DLD1 (cell line): ENCODE measurements around the gene CNPY4.

Source experiments
- in situ Hi-C: cut with HindIII; loops from 2 replicates; pipeline ENCODE4 v1.10.0; 2017; ENCODE audit warnings: low sequenced_read_pairs

The CNPY4 gene

DNA sequence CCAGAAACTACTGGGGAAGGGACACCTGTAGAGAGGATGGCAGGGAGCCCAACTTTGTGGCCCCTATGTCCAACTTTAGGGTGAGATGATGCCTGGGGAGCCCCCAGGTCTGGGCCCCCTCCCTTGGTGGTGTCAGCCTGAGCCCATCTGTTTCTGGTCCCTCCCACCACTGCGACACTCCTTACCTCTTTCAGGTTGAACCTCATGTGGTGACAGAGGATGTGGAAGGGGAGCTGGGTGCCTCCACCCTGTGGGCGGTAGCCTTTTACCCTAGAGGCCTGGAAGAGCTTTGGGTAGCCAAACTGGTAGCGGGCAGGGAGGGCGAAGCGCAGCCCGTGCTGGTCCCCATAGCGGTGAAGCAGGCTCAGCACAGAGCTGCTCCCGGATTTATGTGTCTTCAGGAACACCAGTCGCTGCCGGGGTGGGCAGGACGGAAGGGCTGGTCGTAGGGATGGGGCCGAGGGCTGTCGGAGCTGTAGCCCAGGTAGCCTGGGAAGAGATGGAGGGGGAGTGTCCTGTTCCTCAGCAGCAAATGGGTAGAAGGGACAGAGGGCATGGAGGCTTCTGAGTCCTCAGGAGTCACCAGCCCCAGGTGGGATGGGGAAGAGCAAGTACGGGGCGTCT, 47.0 kb downstream of the CNPY4 start:
- in situ Hi-C loops = no loop called here

DNA sequence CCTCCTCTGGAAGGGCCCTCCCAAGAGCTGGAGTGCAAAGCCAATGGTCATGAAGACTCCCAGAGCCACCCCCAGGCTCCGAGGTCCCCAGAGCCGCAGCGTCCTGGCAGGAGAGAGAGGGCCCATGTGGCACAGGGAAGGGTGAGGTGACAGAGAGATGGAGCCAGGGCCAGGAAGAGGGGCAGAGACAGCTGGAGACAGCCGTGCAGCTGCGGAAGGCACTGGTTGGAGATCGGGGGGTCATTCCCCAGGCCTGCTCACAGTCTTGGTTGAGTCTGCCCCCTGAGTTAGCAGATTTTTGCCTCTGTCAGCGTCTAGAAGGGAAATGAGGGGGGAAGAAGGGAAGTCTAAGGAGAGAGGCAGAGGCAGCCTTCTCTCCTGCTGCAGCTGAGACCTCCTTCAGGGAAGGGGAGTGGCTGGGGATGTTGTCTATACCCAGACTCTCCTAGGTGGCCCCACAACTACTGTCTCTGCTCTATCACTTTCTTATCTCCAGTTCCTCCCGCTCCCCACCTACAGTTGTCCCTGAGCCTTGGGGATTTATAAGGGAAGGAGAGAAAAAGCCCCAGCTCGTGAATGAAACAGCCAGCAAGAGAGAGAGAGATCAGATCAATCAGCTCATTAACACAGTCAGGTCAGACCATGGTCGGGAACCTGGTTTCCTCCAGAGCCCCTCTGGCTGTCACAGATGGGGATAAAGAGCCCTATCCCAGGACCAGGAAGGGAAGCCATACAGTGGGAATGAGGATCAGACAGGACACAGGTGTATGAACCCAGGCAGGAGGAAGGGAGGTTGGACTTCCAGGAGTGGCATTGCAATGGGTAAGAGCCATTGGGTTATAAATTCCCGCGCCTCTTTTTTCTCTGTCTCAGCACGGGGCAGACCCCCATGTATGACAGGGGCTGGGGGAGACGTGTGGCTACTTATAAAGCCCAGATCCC, 47.8 kb downstream of the CNPY4 start:
- in situ Hi-C loops = no loop called here

DNA sequence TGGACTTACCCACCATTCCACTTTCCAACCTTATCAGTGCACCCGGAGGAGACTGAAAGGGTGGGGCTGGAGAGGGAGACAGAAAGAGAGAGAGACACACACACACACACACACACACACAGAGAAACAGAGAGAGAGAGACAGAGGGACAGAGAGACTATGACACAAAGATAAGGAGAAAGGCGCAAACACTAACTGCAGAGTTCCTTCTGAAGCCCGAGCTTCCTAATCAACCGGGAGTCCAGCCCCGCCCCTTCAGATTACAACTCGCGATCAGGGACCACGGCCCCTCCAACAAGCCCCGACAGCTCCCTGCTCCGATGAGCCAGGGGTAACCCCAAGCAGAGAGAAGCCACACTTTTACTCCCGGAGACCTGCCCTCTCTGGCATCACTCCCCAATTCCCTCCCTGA, 48.5 kb downstream of the CNPY4 start:
- in situ Hi-C loops = no loop called here

DNA sequence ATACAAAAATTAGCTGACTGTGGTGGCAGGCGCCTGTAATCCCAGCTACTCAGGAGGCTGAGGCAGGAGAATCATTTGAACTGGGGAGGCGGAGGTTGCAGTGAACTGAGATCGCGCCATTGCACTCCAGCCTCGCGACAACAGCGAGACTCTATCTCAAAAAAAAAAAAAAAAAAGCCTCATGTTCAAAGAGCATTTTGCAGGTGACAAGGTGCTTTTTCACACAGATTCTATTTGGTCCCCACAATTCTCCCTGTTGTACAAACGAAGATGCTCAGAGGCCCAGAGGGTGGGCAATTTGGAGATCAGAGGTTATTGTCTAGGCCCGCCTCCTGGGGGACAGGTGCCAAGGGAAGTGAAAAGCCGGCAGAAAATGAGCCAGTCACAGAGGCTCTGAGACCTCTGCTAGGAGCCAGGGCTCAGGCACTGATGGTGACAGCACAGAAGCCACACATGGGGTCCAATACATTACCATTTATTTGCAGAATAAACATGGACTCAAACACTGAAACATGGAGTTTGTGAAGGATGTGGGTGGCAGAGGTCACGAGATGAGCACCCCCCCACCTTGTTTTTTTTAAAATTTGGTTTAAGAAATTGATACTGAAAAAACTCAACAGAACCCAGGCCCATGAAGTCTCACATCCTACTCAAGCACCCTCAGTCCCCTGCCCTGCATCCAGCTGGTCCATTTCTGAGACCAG, 49.9 kb downstream of the CNPY4 start:
- in situ Hi-C loops = no loop called here

DNA sequence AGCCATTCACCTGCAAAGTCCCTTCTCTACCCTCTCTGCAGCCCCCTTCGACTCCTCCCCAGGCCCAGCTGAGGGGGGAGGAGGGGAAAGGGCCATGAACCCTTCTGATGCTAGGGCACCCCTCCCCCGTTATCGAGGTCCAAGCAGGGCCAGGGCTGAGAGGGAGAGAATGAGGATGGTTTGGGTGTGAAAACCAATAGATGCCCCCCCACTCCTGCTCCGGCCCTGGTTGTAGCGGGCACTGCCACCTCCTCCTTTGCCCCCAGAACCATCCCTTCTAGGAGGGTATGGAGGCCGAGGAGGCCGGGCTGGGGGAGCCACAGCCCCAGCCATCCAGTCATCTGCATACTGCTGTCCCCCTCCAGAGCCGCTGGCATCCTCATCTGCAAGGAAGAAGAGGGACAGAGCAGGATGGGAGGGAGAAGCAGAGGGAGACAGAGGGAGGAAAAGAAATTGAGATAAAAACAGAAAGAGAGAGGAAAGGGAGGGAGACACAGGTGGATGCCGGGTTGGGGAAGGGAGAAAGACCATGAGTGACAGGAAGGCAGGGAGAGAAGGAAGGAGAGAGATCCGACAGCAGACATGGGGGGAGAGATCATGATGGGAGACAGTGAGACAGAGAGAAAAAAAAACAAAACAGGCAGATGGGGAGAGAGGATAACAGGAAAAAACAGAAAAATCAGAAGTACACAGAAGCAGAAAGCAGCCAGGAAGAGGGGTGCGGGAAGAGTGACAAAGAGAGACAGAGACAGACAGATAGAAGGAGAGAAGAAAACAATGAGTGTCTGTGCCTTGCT, 50.9 kb downstream of the CNPY4 start:
- in situ Hi-C loops = no loop called here

DNA sequence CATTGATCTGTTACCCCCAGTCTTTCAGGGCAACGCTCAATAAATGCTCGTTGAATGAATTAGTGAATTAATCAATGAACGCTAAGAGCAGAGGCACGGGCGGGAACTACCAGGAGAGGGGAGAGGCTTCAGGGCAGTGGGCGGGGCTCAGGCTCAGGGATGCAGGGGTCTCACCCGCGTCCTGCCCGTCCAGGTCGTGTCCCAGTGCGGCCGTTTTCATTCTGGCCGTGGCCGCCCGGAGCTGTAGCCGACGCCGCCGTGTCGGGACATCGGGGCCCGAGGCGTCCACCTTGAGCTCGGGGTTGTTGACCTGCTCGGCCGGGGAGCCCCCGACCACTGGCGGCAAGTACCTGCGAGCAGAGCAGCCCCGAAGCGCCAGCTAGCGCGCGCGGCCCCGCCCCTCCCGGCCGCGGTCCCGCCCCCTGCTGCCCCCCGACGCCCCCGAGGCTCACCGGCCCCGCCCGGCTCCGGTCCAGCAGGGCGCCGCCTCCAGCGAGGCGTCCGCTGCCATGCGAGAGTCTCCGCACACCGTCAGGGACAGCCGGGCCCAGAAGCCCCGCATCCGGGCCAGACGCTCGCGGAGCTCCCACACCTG, 51.8 kb downstream of the CNPY4 start:
- in situ Hi-C loops = no loop called here

DNA sequence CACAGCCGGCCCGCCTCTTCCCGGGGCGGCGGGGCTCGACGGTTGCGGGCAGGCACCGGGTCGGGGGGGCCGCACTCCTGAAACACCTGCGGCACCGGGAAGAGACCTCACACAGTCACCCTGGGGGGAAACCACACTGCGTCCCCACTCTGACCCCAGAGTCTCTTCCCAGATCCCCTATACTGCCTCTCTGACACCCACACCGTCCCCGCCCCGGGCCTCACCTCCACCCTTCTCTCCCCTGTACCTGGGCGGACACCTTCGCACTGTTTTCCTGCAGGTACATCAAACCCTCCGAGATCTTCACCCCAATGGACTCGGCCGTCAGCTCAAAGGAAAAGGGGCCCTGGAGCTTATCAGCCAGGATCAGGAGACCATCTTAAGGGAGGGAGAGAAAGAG, 52.4 kb downstream of the CNPY4 start:
- in situ Hi-C loops = no loop called here

DNA sequence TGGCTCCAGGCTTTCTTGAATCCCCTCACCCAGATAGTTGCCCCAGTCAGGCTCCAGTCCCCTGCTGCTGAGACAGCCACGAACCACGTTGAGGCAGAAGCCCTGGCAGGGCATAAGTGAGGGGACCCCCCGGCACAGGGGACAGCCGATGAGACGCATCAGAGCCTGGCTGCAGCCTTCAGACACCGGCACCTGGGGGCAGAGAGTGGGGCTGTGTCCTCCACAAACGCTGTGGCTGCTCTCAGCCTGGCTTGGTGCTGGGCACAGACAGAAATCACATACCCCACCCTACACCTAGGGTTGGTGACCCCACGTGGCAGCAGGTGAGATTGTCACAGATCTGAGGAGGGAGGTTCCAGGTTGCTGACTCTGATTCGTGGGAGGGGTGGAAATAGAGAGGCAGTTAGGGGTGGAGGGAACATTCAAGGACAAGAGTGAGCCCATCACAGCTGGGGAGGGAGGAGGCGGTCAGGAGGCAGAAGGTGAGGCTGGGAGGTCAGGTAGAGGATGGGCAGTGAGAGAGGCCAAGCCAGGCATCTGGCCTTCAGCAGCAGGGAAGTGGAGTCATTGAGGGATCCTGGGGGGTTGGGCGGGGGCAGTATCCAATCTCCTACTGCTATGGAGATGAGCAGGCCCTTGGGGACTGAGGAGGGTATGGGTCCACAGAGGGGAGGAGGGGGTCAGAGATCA, 54.5 kb downstream of the CNPY4 start:
- in situ Hi-C loops = no loop called here

DNA sequence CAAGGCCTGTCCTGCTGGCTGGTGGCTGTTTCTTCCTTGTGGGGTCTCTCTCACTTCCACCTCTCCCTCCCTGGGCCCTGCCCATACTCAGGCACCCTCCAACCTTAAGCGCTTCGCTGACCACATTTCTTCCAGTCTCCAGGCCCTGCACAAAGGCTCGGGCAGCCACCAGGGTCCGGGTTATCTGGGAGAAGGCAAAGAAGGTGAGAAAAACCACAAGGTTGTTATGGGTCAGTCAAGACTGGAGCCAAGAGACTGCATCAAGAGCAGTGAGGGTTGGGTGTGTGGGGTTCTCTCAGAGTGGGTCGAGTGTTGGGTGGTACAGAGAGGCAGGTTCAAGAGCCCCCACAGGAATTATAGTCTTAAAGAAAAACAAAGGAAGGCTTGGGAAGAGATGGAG, 55.1 kb downstream of the CNPY4 start:
- in situ Hi-C loops = no loop called here
